Fibroblast of skin of back (primary cell): ENCODE data around the gene PDGFC.

ENCODE experiments used
- DNase-seq: peaks from one replicate; pipeline ENCODE4 v3.0.0-alpha.2; 2013

Gene PDGFC

DNA sequence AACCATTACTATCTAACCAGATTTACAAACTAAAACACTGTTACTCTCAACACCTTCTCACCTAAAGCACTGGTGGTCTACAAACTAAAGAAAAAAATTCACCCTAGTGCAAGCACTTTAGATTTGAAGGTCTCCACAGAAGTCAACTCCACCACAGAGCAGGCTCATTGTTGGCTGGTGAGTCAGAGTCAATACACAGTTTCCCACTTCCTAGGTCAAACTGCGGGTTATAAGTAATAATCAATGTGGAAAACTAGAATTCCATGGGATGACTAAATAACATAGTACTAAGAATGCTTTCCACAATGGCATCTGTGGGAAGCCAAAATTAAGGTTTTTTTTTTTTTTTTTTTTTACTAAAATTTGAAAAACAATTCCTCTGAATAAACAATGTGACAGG is 191.8 kb downstream of the PDGFC start:
- peak; percentile 93 for DNase-seq

DNA sequence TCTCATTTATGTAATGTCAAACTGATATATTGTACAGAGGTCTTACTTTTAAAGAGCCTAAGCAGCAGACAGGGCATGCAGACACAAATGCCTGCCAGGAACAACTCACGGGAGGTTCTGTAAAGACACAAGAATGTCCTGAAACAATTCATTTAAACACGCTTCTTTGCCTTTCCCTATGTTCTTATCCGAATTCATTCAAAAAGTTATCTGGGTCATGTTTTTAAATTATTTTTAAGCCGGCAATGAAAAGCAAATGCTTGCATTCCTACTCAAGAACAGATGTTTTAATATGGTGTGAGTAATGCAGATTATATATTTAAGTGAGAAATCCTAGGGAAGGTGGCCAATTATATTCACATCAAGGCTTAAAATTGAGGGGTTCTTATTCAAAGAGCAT is 192.6 kb downstream of the PDGFC start:
- peak; percentile 87 for DNase-seq

GRCh38 chr4:156778606-156779005 is 193.0 kb downstream of the PDGFC start:
- DNase-seq = no peak

GRCh38 chr4:156778093-156778492 is 193.5 kb downstream of the PDGFC start:
- DNase-seq = no peak

DNA sequence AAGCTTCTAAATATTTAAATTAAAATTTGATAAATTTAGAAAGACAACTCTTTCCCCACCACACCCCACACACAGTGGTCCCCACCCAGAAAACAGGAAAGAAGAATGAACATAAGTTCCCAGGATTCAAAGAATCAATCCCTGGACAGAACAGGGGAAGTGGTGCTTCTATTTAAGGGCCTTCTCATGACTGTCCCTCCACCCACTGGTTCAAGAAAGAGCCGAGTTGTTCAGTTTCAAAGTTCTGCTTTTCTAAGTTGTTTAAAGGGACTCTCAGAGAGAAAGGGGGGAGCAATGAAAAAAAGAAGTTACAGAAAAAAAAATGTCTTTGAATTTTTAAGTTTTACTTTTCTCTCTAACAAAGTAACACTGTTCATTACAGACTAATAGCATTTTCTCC is 195.8 kb downstream of the PDGFC start:
- no peak for DNase-seq

DNA sequence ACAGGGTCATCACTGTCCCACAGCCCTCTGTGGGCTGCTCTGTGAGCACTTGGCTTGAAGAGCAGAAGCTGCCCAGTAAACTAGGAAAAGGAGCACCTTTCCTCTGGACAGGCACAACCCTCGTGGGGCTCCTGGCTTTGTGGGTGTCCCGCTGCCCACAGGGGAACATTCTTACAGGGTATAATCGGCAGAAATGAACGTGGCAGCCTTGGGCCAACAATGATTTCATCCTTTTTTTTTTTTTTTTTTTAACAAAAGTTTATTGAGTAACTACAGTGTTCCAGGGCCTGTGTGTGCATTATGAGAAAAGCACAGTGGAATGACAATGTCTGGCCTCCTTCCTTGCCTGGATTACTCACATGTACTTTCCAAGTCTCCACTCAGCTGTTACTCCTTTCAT is 197.2 kb downstream of the PDGFC start:
- peak; percentile 82 for DNase-seq

DNA sequence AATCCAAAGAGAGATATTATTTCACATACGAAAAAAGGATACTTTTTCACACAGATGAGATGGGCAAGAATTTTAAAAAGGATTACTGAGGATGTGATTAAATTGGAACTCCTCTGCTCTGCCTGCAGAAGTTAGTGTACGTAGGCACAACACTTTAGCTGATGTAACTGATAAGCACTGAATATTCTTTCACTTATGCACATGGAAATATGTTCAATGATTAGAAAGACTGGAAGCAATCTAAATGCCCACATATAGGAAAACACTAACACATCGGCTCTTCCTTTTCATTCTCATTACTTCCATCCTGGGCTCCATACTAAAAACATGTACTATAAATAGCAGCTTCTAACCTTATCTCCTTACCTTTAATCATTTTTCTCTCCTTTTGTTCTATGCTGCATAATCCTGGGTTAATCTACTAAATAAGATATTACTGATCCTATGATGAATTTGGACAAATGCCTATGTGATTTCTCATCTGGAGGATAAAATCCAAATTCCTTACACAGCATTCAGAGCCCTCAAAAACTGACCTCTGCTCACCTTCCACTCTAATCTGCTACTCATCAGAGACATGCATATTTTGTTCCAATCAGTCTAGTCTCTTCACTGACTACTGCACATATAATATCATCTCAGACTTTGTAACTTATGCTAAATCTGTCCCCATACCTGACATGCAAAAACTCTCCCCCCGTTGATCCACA is 197.8 kb downstream of the PDGFC start:
- DNase-seq = peak; percentile 50

GRCh38 chr4:156771171-156771837 is 200.3 kb downstream of the PDGFC start:
- DNase-seq = peak; percentile 63

DNA sequence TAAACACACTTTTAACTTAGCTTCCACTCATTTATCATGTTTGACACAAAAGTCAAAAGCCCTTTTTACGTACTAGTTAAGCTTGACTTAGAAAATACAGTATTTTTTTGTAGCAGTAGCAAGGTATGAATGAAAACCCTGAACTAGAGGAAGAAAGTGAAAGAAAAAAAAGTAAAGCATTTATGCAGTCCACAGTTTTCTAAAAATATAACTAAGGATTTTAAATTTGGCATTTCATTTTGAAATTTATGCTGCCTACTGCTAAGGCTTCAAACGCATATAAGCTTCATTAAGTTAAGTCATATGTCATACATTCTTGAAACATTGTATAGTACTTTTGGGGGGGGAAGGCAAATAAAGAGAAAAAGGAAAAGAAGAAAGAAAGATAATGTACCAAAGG is 201.5 kb downstream of the PDGFC start:
- DNase-seq = no peak

DNA sequence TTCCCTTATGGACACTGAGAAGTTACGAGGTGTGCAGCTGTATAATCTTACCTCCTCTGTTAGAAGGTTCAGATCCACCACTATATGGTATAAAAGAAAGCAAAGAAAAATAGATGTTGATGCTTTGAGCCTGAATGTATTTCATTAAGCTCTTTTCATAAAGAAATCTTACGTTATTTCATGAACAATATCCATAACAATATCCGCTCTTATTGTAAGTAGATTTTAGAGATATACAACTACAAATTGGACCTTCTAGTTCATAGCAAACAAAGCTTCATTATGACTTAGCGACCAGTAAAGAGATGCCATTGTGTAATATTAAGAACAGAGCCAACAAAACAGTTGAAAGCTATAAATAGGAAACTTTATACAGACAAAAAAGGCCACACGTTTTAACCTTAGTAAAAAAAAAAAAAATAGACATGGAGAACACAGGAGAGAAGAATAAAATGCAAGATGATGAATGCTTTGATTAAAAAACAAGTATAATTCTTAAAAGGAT is 203.6 kb downstream of the PDGFC start:
- no peak for DNase-seq

DNA sequence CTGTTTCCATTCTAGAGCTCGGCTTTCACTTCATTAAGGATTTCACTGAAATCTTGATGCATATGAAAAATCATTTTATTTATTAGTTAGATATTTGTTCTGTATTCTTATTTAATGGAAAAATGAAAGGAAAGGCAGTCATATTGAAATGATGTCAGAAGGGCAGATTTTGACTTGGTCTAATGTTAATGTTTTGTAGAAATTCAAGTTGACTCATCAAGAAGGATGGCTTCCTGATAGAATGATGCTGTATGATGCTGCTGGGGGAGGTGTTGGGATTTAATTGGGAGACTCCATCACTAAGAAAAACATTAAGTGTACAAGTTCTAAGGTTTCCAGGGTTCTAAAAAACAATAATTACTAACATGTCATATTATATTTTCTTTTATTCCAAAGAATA is 204.8 kb downstream of the PDGFC start:
- no peak for DNase-seq

GRCh38 chr4:156765277-156765676 is 206.3 kb downstream of the PDGFC start:
- DNase-seq = no peak

DNA sequence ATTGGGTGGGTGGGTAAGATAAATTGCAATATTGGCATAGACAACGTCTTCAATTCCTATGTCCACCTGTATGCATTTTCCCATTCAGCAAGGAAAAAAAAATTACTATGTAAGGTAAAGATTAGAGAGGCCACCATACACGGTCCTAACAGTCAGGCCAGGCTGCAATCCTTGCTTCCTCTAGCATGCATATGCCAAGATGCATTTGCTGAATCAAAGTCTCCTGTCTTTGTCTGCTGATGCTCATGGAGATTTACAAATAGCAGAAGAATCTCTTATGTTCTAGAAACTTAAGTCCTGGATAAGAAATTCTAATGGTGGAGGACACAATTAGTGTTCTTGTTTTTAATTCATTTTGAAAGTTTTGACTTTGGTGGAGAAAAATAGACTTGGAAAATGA is 206.8 kb downstream of the PDGFC start:
- DNase-seq = no peak

GRCh38 chr4:156764145-156764544 is 207.5 kb downstream of the PDGFC start:
- peak; percentile 62 for DNase-seq

DNA sequence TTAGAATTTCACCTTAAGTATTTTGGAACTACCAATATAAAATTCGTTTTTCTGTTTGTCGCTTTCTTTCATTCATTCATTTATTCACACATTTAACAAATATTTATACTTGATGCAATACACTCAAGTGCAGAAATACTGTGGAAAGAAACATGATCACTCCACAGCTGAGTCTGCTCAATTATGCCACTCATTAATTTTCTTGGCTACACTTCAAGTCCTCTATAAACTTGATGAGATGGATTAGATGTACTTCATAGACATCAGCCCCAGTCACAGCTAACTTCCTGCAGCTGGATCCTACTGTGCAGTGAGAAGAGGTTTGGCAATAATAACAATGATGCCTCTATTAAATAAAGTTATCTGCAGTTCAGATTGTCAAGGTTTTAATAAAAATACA is 208.1 kb downstream of the PDGFC start:
- DNase-seq = no peak

DNA sequence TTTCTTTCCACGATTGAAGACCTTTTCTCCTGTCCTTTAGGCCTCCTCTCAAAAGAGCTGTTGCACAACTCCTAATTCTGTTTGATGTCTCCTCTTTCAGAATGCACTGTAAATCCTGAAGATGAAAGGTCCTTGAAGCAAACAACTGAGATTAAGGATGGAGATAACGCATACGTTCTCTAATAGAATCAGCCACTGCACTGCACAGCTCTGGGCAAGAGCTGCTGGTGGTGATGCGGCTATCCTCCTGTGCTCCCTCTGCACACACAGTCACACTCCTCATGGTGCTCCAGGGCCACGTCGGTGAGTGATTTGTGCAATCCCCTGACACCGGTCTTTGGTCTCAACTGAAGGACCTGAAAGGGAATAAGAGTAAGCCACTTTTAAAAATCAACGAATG is 208.7 kb downstream of the PDGFC start:
- DNase-seq = no peak

GRCh38 chr4:156756118-156756517 is 215.5 kb downstream of the PDGFC start:
- DNase-seq = peak; percentile 22

- no peak for DNase-seq
Measured at GRCh38 chr4:156754832-156755570, 216.6 kb downstream of the PDGFC start.

GRCh38 chr4:156751486-156751885 is 220.1 kb downstream of the PDGFC start:
- DNase-seq = peak; percentile 64

- DNase-seq = no peak
Measured at GRCh38 chr4:156749426-156750403, 221.9 kb downstream of the PDGFC start.

DNA sequence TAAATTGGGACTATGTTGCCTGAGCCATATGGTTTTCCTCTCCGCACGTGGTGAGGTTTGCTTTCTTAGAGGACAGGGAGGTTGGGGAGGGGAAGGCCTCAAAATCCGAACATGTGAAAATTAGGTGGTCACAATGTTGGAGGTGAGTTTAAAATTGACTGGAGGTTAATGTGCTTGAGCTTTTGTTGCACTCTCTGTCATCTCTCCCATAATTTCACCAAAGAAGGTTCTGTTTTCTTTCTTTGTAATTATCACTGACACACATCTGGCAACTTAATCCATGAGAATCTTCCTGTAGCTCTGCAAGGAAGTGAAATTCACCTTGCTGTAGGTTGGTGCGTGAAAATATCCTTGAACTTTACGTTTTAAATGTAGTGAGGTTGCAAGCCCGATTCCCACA is 225.5 kb downstream of the PDGFC start:
- no peak for DNase-seq

GRCh38 chr4:156738766-156739165 is 232.8 kb downstream of the PDGFC start:
- no peak for DNase-seq
